ENCODE data around the gene RHAG.
"Not testable (repeated sequence)": the region's sequence is repeated elsewhere in the genome, so short reads cannot be mapped to it uniquely, and the experiment has no call there.

The RHAG gene

DNA sequence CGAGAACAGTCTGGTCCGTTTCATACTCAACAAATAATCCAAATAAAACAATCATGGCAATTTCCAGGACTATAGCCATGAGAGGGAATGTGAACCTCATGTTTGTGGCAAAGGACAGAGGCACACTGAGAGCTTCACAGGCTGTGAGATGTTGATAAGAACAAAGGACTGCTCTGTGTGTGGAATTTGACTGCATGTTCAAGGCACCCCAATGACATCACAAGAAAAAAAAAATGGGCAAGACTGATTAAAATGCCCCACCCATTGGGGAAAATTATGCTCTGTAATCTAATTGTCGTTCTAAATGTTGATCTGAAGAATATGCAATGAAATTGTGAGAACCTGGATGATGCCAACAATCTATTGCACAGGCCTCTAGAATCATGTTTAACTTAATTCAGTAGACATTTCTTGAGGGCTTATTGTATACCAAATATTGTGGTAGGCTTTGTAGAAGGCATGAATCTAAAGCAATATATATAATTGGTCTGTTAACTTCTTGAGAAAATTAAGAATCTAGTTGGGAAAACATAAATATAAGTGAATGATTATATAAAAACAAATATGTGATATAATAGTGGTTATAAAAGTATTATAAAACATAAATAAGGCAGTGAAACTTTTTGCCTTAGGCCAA is at the start of gene RHAG:
TSS of gene RHAG (minus strand) at position 127 of the 637 bp plus-strand sequence. CDS start at position 100, 27 bp downstream.
- peak in 1 of 3 experiments; percentile 7 for DNase-seq

DNA sequence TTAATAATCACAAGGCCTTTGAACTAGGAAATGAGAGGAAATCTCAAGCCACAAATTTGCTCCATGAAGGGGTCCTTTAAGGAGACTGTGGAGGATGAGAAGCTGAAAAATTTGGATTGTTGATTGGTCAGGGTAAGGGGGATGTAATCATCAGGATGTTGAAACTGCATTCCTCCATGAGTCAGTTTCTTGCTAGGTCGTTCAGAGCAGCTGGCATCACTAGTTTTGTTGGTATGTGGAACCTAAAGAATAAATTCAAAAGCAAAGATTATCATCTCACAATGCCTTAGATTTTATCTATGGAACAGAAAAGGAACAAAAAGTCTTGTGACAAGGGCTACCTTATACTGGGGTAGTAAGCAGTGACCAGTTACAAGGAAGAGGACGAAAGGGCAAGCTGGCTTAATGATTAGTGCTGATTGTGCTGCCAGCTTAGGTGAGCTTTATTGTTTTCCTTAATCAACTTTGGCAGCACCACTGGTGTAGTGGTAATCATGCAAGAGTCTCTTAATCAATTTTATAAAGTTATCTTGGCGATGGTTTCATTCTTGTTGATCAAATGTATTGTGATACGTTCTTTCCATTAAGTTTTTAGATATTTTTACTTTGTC is 40.1 kb upstream of the RHAG start:
- no peak for DNase-seq

DNA sequence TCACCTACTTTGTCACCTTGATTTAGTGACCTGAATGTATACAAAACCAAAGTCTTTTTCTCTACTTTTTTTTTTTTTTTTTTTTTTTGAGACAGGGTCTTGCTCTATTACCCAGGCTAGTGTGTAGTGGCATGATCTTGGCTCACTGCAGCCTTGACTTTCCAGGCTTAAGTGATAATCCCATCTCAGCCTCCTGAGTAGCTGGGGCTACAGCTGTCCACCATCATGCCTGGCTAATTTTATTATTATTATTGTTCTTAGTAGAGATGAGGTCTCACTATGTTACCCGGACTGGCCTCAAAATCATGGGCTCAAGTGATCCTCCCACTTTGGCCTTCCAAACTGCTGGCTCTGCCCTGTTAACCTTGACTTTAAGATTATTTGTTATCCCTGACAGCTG is 39.2 kb upstream of the RHAG start:
- DNase-seq, result no peak

DNA sequence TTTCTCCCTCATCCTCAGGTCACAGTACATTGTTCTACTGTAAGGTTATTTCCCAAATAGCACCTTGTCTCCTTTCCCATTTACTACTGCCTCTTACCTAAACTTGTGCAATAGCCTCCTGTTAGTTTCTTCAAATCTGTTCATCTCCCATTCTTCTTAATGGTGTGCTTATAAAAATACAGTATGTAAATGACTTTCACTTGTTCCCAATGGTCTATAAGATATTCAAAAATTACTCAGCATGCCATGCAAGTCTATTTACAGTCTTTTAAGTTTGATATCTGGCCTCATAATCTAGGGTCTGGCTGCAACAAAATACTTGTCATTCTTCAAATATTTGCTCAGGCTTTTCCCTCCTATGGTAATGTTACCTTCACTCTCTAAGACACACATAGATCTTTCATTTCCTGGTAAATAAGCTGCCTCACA is 31.5 kb upstream of the RHAG start:
- peak in 1 of 3 experiments; percentile 6 for DNase-seq

DNA sequence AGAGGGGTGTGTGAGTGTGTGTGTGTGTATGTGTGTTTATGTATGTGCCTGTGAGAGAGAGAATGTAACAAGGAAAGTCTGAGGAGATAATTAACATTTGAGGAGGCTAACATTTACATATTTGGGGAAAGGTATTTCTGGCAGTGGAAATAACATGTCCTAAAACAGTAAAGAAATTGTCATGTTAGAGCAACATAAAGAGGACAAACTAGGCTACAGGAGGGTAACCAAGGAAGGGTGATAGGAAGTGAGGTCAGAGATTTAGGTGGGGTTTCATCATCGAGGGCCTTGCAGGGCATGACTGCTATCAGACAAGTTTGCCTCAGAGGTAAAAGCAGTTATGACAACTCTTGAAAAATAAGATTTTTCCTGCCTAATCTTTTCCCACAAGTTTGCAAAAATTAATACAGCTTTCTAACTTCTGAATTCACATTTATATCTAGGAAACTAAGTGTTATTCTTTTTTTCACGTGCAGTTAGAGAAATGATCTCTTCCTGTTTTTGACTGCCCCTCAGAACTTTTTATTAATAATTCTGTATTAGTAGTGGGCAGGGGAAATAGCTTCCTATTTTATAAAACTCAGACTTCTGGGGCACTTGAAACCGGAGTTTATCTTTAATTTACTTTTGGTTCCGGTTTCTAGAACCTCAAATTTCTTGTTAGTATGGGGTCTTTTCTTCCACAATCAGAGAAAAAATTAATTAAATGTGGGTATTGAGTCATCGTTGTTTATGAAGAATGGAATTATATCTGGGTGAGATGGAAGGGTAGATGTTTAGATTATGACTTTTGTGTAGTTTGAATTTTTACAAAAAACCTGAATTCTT is 30.5 kb upstream of the RHAG start:
- no peak for DNase-seq

DNA sequence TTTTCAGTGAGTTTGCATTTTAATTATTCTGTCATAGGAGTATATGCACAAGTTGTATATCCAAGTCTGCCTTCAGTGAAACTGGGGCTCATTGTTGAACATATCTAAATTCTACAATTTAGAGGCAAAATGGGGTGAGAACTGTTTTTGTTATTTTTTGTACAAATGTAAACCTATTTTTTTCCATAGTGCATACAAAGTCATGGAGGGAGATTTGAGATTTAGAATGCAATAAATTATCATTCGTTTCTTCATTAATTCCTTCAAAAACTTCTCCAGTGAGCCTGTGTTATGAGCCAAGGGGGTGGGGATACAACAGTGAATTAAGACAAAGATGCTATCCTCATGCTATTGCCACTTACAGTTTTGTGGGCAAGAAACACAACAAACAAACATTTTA is 29.8 kb upstream of the RHAG start:
- no peak for DNase-seq

DNA sequence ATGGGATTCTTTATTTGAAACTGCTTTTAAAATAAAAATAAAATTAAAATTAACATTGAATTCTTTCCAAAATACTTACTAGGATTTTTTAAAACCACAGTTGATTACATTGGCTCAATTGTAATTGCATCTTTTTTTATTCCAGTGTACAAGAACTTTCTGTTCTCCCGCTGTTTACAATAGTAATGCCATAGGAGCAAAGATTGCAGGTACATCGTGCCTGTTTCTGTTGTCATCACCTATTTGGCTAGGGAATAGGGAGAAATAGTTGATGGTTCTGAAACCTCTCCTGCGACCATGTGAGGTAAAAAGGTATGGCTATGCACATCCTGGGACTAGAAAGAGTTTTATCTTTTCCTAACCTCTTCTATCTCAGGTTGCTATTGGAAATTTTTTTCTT is 28.2 kb upstream of the RHAG start:
- no peak for DNase-seq

DNA sequence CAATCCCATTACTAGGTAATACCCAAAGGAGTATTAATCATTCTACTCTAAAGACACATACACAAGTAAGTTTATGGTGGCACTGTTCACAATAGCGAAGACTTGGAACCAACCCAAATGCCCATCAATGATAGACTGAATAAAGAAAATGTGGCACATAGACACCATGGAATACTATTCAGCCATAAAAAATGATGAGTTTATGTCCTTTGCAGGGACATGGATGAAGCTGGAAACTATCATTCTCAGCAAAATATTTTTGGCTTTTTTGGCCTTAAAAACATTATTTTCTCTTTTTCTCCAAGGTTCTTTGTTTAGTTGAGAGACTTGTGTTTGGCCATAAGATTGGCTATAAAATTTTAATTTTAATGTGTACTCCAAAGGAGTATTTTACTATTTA is 27.4 kb upstream of the RHAG start:
- DNase-seq, result not testable (repeated sequence)

DNA sequence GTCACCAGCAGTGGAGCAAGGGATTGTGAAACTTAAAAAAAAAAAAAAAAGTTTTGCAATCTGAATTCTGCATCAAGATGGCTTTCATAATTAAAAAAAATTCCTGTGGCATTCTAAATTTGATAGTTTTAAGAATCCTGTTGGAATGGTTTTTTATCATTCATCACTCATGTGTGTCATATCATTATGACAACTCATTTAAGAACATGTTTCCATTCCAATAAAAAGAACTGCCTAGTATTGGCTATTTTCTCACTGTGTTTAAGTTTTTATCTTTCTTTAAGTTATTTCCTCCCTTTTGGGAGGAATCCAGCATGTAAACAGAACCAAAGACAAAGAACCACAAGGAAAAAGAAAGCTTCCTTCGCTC is 26.2 kb upstream of the RHAG start:
- DNase-seq, result no peak

DNA sequence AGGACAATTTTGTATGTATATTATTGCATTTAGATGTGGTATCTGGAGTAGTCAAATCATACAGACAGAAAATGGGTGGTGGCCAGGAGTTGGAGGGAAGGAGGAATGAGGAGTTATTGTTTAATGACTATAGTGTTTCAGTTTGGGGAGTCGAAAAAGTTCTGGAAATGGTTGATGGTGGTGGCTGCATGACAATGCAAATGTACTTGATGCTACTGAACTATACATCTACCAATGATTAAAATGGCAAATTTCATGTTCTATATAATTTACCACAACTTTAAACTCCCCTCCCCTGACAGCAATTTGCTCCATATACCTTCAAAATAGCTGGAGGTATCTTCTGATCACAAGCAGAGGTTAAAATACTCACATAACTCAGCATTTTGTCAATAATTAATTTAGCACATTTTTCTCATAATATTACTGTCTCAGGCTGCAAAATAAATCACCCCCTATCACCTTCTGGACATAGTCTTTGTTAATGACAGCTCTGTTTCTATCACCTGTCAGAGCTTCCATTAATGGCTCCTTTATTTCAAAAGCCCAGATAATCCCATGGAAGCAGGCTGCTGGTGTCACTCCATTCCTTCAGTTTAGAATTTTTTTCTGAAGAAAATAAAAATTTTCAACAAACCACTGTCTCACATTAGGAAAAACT is 25.7 kb upstream of the RHAG start:
- no peak for DNase-seq

DNA sequence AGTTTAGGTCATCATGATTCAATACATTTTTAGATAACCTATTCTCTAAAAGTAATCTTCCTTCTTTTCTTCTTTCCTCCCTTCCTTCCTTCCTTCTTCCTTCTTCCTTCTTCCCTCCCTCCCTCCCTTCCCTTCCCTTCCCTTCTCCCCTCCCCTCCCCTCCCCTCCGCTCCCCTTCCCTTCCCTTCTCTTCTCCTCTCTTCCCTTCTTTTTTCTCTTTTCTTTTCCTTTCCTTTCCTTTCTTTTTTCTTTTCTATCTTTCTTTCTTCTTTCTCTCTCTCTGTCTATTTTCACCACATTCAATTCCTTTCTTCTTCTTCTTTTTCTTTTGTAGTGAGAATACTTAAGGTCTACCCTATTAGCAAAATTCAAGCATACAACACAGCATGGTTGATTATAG is 17.3 kb upstream of the RHAG start:
- DNase-seq, result no peak

DNA sequence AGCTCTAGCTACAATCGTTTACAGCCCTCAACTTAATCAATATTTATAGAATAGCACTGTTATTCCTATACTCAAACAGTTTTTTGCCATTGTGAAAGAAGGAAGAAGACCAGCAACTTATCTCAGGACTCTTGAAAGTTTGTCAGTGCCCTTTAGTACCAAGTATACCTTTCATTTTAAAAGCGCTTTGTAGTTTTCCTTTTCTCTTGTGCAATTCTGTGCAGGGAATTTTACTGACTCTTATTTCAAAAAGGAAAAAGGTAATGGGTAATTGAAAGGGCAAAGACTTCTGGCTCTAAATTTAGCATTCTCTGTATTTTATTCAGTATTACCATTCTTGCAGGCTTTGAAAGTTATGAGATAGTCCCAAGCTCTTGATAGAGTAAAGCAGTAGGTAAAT is 16.8 kb upstream of the RHAG start:
- DNase-seq, result no peak

DNA sequence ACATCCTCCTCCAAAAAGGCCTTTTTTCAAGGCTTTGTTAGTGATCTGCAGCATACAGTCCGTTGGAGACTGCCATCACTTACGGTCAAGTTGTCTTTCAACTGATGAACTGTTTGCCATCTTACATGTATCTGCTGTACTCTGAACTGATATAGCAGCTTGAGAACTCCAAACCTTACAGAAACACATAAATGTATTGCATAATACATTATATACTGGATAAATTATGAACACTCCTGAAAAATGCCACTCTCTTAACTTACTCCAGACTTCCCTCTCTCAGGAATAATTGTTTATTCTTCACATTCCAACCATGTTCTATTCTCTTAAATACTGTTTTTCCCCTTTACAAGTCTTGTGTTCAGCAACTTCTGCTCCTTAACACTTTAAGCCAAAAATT is 14.6 kb upstream of the RHAG start:
- DNase-seq, result no peak

DNA sequence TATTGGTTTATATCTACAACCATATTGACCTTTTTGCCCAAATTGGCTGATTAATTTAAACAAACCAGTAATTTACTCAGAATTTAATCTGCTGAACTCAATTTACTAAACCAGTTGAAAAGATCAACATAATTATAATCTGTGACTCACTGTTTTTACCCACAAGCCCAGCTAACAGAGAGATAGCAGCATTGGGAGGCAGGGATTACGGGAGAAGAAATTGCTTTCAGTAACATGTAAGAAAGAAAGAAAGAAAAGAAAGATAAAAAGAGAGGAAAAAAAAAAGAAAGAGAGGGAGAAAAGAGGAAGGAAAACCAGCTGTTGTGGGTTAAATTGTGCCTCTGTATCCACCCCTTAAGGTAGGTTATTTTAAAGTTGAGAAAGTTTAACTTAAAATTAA is 13.3 kb upstream of the RHAG start:
- DNase-seq, result no peak

DNA sequence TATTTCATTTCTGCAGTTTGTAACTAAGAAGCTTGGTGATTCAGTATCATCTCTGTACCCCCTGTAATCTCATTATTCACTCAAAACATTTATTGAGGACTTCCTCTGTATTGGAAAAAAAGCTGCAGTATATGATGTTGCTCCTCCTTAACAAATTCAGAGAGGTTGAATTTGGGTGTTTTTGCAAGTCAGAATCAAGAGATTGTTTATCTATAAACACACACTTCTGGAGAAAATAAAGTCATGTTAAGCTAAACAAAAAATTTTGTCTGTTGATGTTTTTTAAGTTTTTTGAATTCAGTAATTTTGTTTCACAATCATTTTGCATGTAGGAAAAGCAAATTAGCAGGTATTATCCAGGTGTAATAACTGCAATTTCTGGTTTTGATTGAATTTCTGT is 11.4 kb upstream of the RHAG start:
- no peak for DNase-seq

DNA sequence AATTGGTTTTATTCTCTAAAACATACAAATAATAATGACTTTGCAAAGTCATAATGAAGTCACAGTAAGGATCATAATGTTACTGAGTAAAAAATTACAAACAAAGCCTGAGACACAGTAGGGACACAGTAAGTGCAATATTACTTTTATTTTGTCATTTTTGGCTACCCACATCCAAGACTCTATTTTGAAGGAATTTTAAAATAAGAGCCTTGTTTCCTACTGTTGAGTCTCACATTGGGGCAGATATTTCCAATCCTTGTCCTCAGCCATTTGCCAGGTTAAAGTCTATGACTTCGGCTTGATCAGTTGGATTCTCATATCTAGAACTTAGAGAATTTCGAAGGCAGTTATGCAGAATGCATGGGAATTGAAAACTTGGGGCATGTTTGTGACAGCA is 10.8 kb upstream of the RHAG start:
- DNase-seq, result no peak

DNA sequence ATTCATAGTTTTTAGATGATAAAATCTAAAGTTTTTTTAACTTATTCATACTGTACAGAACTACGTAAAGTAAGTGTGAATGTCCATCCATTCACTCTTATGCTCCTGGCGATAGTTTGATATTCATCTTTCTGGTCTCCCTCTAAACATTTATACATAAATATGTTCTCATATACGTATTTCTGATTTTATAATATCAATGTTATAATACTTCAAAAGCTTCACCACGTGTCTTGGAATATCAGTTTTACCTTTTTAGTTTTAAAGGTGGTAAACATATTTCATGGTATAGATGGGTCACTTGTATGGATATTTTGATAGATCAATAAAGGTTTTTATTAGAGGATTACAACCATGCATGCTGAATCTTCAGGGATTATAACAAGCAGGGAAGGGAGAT is 10.3 kb upstream of the RHAG start:
- no peak for DNase-seq

DNA sequence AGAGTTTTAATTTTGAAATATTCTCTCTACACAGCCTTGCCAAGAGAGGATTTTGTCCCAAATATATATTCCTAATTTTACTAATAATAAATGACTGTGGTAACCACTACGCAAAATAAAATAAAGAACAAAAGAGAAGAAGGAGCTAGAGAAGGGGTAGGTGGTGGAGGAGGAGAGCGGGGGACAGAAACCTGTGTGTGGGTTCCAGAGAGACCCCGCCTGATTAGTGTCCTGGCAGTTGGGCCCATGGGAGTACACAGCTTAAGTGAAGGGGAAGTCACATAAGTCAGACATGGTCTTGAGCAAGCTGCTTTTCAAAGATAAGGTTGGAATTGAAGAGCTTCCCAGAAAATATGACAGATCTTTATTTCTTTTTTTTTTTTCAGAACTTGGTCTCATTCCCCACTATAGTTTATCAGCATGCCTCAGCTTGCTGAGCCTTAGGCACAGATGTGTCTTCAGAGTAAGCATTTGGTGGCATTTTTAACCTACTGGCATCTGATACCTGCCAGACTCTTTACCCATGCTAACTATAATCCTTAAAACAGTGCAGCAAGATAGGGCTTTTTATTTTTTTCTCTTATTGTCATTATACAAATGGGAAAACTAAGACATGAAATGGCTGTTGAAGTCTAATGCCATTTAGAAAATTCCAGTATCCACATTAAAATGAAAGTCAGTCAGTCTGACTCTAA is 9.6 kb upstream of the RHAG start:
- no peak for DNase-seq

DNA sequence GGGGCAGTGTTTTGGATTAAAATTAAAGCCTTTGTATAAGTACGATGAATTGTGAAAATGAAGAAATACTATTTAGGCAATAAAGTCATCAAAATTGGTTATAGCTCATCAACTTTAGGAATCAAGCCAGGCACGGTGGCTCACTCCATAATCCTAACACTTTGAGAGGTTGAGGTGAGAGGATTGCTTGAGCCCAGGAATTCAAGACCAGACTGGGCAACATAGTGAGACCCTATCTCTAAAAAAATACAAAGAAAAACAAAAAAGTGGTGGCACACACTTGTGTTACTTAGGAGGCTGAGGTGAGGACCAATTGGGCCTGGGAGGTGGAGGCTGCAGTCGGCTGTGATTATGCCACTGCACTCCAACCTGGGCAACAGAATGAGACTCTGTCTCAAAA is 8.5 kb upstream of the RHAG start:
- no peak for DNase-seq

DNA sequence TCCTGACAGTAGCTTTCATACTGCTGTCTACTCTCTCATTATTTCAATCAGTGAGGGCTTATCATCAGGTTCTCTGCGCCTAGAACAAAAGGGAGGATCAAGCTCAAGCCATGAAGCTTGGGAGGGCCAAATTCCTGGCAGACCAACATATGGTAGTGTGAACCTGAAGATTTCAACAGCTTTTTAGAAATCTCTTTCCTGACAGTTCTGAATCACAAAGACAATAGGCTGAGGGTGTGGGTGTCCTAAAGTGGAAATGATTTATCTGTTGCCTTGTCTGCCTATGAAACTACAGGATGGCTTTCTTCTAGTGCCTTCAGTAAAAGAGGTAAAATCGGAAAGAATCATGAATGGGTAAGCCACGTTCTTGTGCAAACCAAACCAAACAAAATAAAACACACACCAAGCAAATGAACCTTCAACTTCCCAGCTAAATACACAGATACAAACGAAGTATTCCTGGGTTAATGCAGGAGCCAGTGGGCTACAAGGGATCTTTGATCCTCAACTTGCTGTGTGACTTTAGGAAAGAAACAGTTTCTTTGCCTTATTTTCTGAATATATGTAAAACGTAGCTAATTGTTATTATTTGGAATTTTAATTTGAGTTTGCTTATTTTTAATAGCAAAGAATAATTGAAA is 2.7 kb upstream of the RHAG start:
- no peak for DNase-seq

DNA sequence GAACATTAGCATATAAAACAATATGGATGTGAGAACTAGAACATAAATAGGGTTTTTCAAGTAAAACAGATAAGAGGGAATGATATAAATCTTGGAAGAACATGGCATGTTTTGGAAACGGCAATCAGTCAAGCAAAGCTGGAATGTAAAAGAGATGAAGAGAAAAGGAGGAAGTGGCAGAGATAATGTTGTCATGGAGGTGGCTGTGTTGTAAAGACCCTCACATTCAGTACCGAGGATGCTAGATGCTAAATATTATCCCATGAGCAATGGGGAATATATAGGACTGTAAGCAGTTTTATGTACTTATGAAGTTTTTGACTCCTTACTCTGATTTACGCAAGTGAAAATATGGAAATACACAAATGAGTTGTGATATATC is 702 bp upstream of the RHAG start:
- no peak for DNase-seq

DNA sequence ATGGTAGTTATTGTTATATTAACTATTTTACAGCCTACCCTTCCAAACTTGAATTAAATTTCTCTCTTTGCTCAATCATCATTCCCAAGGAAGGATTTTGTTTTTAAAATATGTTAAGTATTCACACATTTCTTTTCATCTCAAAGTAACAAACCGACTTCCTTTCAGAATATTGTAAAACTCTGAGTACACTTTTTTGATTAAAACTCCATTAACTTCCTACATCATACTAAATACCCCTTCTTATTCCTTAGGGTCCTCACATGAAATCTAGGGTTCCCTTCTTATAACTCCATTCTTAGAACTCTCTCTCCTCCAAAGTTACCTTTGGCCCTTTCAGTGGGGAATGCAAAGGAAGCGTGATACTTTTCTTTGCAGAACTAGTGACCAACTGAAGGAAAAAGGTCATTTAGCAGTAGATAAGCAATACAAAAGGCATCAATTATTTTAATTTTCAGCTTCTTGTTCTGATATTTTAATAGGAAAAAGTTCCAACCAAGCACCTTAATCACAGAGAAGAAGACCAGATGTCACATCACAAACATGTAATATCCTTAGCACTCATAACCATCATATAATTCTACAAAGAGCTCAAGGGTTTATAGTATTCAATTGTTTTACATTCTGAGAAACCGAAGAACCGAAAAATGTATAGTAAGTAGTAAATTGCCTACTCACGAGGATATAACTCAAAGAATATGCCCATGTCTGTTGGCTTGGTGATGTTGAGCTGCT is 494 bp downstream of the RHAG start:
- no peak for DNase-seq

Measured in NCI-H1417 (cell line).